H1 (cell line): ENCODE data around the gene BCL2L11. TPM values are rescaled to one million over a fixed set of nuclear protein-coding genes. Genes with fewer than 3 reads are reported as not detected.

Experiments
- CTCF ChIA-PET: fragments of 300-600 bp; sonication (Branson Sonifier 250); formaldehyde crosslinking; loops from one replicate; lab custom pipeline; 2021; ENCODE audit not compliant: partially characterized antibody; lab: Charles Lee
- POLR2A ChIA-PET: fragments of 300-600 bp; sonication (Branson Sonifier 250); formaldehyde crosslinking; loops from one replicate; lab custom pipeline; 2021; ENCODE audit warnings: inconsistent platforms; ENCODE audit not compliant: partially characterized antibody; lab: Charles Lee
- DNase-seq, 2 experiments: peaks; one replicate each; pipeline versions ENCODE4 v3.0.0 to v3.0.0-alpha.2; 2010 to 2022; ENCODE audit warnings: low spot score in 2 of 2, low read depth in 1 of 2, mixed read lengths in 1 of 2
- FAIRE-seq: peaks from 2 replicates; lab custom pipeline; 2011; peaks lifted over from hg19 to GRCh38; lab: Jason Lieb, UNC
- H2AFZ ChIP-seq: 2 replicates; pipeline ENCODE4 v1.8.1; 2012; ENCODE audit warnings: low read length, inconsistent platforms
- H2AK5ac ChIP-seq: 2 replicates; pipeline ENCODE4 v1.6.1; 2013; ENCODE audit warnings: low read depth, low read length
- H2BK120ac ChIP-seq: replicated peaks from 2 replicates; pipeline ENCODE3; 2013; ENCODE audit warnings: low read depth, low read length, inconsistent platforms
- H2BK12ac ChIP-seq: 2 replicates; pipeline ENCODE4 v1.6.1; 2013; ENCODE audit warnings: low read depth, low read length
- H2BK15ac ChIP-seq: 2 replicates; pipeline ENCODE4 v1.6.1; 2013; ENCODE audit warnings: low read length
- H2BK20ac ChIP-seq: 2 replicates; pipeline ENCODE4 v1.6.1; 2013; ENCODE audit warnings: low read length
- H2BK5ac ChIP-seq: 2 replicates; pipeline ENCODE4 v1.6.1; 2013; ENCODE audit warnings: low read depth, low read length
- H3K14ac ChIP-seq: 2 replicates; pipeline ENCODE4 v1.6.1; 2013; ENCODE audit warnings: inconsistent platforms; ENCODE audit not compliant: insufficient read length
- H3K18ac ChIP-seq: 2 replicates; pipeline ENCODE4 v1.6.1; 2013; ENCODE audit warnings: low read length; ENCODE audit errors: extremely low read depth
- H3K23ac ChIP-seq: 2 replicates; pipeline ENCODE4 v1.6.1; 2013; ENCODE audit warnings: inconsistent platforms; ENCODE audit not compliant: insufficient read length
- H3K23me2 ChIP-seq: 2 replicates; pipeline ENCODE4 v1.6.1; 2013; ENCODE audit warnings: low read depth, low read length
- H3K27ac ChIP-seq: 2 replicates; pipeline ENCODE4 v1.6.1; 2011; ENCODE audit warnings: low read depth, low read length, inconsistent platforms
- H3K27me3 ChIP-seq, 4 experiments: replicated peaks in 1 of 4; 1 replicate in 1 of 4; 2 replicates in 3 of 4; pipeline versions ENCODE4 v1.6.1 to v1.8.1; 2011 to 2013; ENCODE audit warnings: low read length in 3 of 4, mild to moderate bottlenecking in 3 of 4, inconsistent platforms in 2 of 4, mixed read lengths in 2 of 4, moderate library complexity in 1 of 4; ENCODE audit not compliant: control insufficient read depth in 3 of 4, insufficient read depth in 3 of 4; ENCODE audit errors: extremely low read depth in 1 of 4
- H3K36me3 ChIP-seq, 4 experiments: 2 replicates each; pipeline versions ENCODE4 v1.6.1 to v1.8.1; 2011 to 2013; ENCODE audit warnings: mild to moderate bottlenecking in 4 of 4, low read length in 3 of 4, moderate library complexity in 2 of 4, control low read depth in 1 of 4, inconsistent platforms in 1 of 4; ENCODE audit not compliant: insufficient read depth in 4 of 4, control insufficient read depth in 2 of 4
- H3K4ac ChIP-seq: replicated peaks from 2 replicates; pipeline ENCODE3; 2013; ENCODE audit warnings: low read length, low read depth, mixed read lengths, inconsistent platforms; ENCODE audit not compliant: insufficient read length
- H3K4me1 ChIP-seq, 4 experiments: replicated peaks in 1 of 4; 1 replicate in 1 of 4; 2 replicates in 3 of 4; pipeline versions ENCODE4 v1.6.1 to v1.8.1; 2011 to 2013; ENCODE audit warnings: low read length in 3 of 4, inconsistent platforms in 2 of 4, mixed read lengths in 1 of 4; ENCODE audit not compliant: insufficient read depth in 4 of 4, control insufficient read depth in 3 of 4
- H3K4me2 ChIP-seq, 2 experiments: 2 replicates each; pipeline versions ENCODE4 v1.6.1 to v1.8.1; 2011 to 2013; ENCODE audit warnings: low read depth in 2 of 2, low read length in 2 of 2, control low read depth in 1 of 2, inconsistent platforms in 1 of 2, mild to moderate bottlenecking in 1 of 2; ENCODE audit not compliant: insufficient read depth in 1 of 2
- H3K4me3 ChIP-seq, 4 experiments: fragments of 200-600, 300-600 bp in 1 of 4; sonication (generic), shearing (Covaris generic), sonication (Bioruptor Twin) in 1 of 4; 2 replicates each; pipeline versions ENCODE4 v1.5.1 to v1.8.1; 2011 to 2016; ENCODE audit warnings: low read length in 4 of 4, low read depth in 3 of 4, control low read depth in 2 of 4, inconsistent platforms in 2 of 4, mild to moderate bottlenecking in 2 of 4, mixed read lengths in 1 of 4, moderate library complexity in 1 of 4; ENCODE audit not compliant: insufficient read depth in 2 of 4; ENCODE audit errors: extremely low read depth in 1 of 4
- H3K56ac ChIP-seq: replicated peaks from 2 replicates; pipeline ENCODE3; 2013; ENCODE audit warnings: low read depth, mild to moderate bottlenecking, mixed read lengths, low read length, inconsistent platforms; ENCODE audit not compliant: insufficient read length
- H3K79me1 ChIP-seq: 2 replicates; pipeline ENCODE4 v1.6.1; 2013; ENCODE audit warnings: low read depth, low read length, control low read depth
- H3K79me2 ChIP-seq, 2 experiments: 2 replicates each; pipeline versions ENCODE4 v1.6.1 to v1.8.1; 2012 to 2013; ENCODE audit warnings: low read length in 2 of 2, mild to moderate bottlenecking in 2 of 2, inconsistent platforms in 1 of 2; ENCODE audit not compliant: insufficient read depth in 2 of 2, control insufficient read depth in 1 of 2
- H3K9ac ChIP-seq, 4 experiments: replicated peaks in 1 of 4; 1 replicate in 1 of 4; 2 replicates in 3 of 4; pipeline versions ENCODE4 v1.6.1 to v1.8.1; 2011 to 2013; ENCODE audit warnings: low read depth in 3 of 4, low read length in 3 of 4, control low read depth in 2 of 4, mild to moderate bottlenecking in 2 of 4, moderate library complexity in 2 of 4, inconsistent platforms in 1 of 4; ENCODE audit errors: extremely low read depth in 1 of 4
- H3K9me3 ChIP-seq, 2 experiments: 2 replicates each; pipeline versions ENCODE4 v1.6.1 to v1.8.1; 2012 to 2013; ENCODE audit warnings: mild to moderate bottlenecking in 2 of 2, moderate library complexity in 2 of 2, control low read depth in 1 of 2, inconsistent platforms in 1 of 2, low read depth in 1 of 2, low read length in 1 of 2, mixed read lengths in 1 of 2; ENCODE audit not compliant: insufficient read depth in 2 of 2
- H4K20me1 ChIP-seq, 2 experiments: replicated peaks in 1 of 2; 2 replicates each; pipeline versions ENCODE3 to v1.8.1; 2011 to 2013; ENCODE audit warnings: inconsistent platforms in 2 of 2, low read length in 2 of 2, mild to moderate bottlenecking in 1 of 2; ENCODE audit not compliant: insufficient read depth in 2 of 2, control insufficient read depth in 1 of 2
- H4K5ac ChIP-seq: 2 replicates; pipeline ENCODE4 v1.6.1; 2013; ENCODE audit warnings: low read length, low read depth, mixed read lengths, inconsistent platforms; ENCODE audit not compliant: insufficient read length
- H4K8ac ChIP-seq: 2 replicates; pipeline ENCODE4 v1.8.0; 2013; ENCODE audit warnings: mild to moderate bottlenecking, moderate library complexity, low read length, inconsistent platforms; ENCODE audit not compliant: insufficient read depth; ENCODE audit errors: extremely low read depth
- H4K91ac ChIP-seq: replicated peaks from 2 replicates; pipeline ENCODE3; 2013; ENCODE audit warnings: low read length, mixed read lengths, inconsistent platforms; ENCODE audit not compliant: insufficient read length
- ATF3 ChIP-seq: IDR thresholded peaks from 2 replicates; pipeline ENCODE4 v1.6.1; 2011; ENCODE audit warnings: low read depth, mild to moderate bottlenecking, low read length; ENCODE audit not compliant: insufficient read depth
- CBX5 ChIP-seq: fragments of 300-800, 300-1000 bp; sonication (generic); IDR thresholded peaks from 2 replicates; pipeline ENCODE4 v1.7.1; 2016; ENCODE audit warnings: antibody characterized with exemption, low read length, low read depth
- CHD1 ChIP-seq: IDR thresholded peaks from 2 replicates; pipeline ENCODE4 v1.6.1; 2012; ENCODE audit warnings: low read depth, low read length, improper control_type of control experiment
- GTF2F1 ChIP-seq: IDR thresholded peaks from 2 replicates; pipeline ENCODE4 v1.6.1; 2012; ENCODE audit warnings: low read depth, low read length, improper control_type of control experiment, borderline replicate concordance
- KDM5A ChIP-seq: fragments of 200-600 bp; IDR thresholded peaks from 2 replicates; pipeline ENCODE4 v1.7.1; 2012; ENCODE audit warnings: mild to moderate bottlenecking, low read length, inconsistent platforms, mixed read lengths
- NANOG ChIP-seq: IDR thresholded peaks from 2 replicates; pipeline ENCODE4 v1.6.1; 2011; ENCODE audit warnings: low read length, low read depth, mild to moderate bottlenecking, inconsistent platforms; ENCODE audit not compliant: insufficient read depth, poor library complexity, severe bottlenecking
- TAF1 ChIP-seq: IDR thresholded peaks from 2 replicates; pipeline ENCODE4 v1.6.1; 2011; ENCODE audit warnings: mild to moderate bottlenecking, low read depth, low read length
- TBP ChIP-seq: IDR thresholded peaks from 2 replicates; pipeline ENCODE4 v1.6.1; 2011; ENCODE audit warnings: low read depth, low read length, improper control_type of control experiment
- TEAD4 ChIP-seq: IDR thresholded peaks from 2 replicates; pipeline ENCODE4 v1.6.1; 2012; ENCODE audit warnings: low read depth, low read length, inconsistent platforms, mixed read lengths
- WGBS, 2 experiments: shearing (Covaris generic) in 1 of 2; methylation state at CpG; one replicate each; pipeline versions ENCODE4 v1.1.6 to v1.1.7; 2013 to 2015; ENCODE audit warnings: low lambda C conversion rate in 2 of 2, mixed read lengths in 2 of 2, inconsistent platforms in 1 of 2, low coverage in 1 of 2, missing lambda C conversion rate in 1 of 2; ENCODE audit not compliant: insufficient replicate concordance in 2 of 2, insufficient coverage in 1 of 2, insufficient read length in 1 of 2; ENCODE audit errors: extremely low coverage in 1 of 2, missing lambda C conversion rate in 1 of 2; 5-methylcytosine and 5-hydroxymethylcytosine counted together
- polyA plus RNA-seq, 7 experiments: library from polyadenylated mRNA; depleted of rRNA in 3 of 7; stranded (reverse) in 5 of 7; unstranded in 2 of 7; fragments of >200 nt in 5 of 7; fragments of 200-250 nt in 2 of 7; gene quantifications; 1 replicate in 5 of 7; 2 replicates in 1 of 7; 4 replicates in 1 of 7; pipeline versions ENCODE4 v1.2.1 to v1.2.3, GENCODE V29; 2011 to 2013; ENCODE audit warnings: missing spikeins in 2 of 7, mixed read lengths in 2 of 7
- total RNA-seq: library from RNA; stranded (reverse); fragmentation: NEBNext Ultra II Directional; extraction: Animal tissue kit (Norgen Biotek cat#: 25700); gene quantifications from 2 replicates; pipeline ENCODE4 v1.2.1, GENCODE V29; 2021

Gene BCL2L11
- total and polyA plus RNA-seq, 2 of the 8 experiments (the other 6 are each of a cell fraction or from before 2014, with no cell fraction given), result 7.5 to 22.9 TPM

- CTCF ChIA-PET, result interaction anchor here (1.4 to 2.3 kb wide), 2 partner anchors 32 to 35 kb away, joined by 4 to 9 read pairs; no protein-coding TSS in a partner anchor
- 80% methylated on average over 2 of the region's 2 CpGs; no CpG with 5 or more reads in 1 of the 2 experiments for WGBS, 2 experiments
- POLR2A ChIA-PET, result interaction anchor here (0.6 to 0.7 kb wide), 2 partner anchors 84 to 1488 kb away, joined by 3 to 4 read pairs; no protein-coding TSS in a partner anchor
These were observed 18.5 kb upstream of the BCL2L11 start for GRCh38 chr2:111102216-111102615.

More at GRCh38 chr2:111102216-111102615, 18.5 kb upstream of the BCL2L11 start:
- H3K4me1 ChIP-seq, result no peaks in the 10 kb centered on the region
- no peak overlapping the region for H3K23ac ChIP-seq
- no peaks in the 10 kb centered on the region for H3K79me1 ChIP-seq
- no peaks in the 10 kb centered on the region for H3K79me2 ChIP-seq
- H3K56ac ChIP-seq, result no peak overlapping the region
- H3K14ac ChIP-seq, result no peak overlapping the region
- no peak for FAIRE-seq
- no peak overlapping the region for H3K18ac ChIP-seq
- H4K20me1 ChIP-seq, result no peaks in the 10 kb centered on the region
- H3K27me3 ChIP-seq, result no peaks in the 10 kb centered on the region
- H4K5ac ChIP-seq, result no peak overlapping the region
- H2BK5ac ChIP-seq, result no peak overlapping the region
- H3K27ac ChIP-seq, result no peak overlapping the region
- no peak overlapping the region for H4K8ac ChIP-seq
- no peak overlapping the region for H2BK12ac ChIP-seq
- no peak overlapping the region for H3K4me2 ChIP-seq
- no peak overlapping the region for H4K91ac ChIP-seq
- H2AK5ac ChIP-seq, result no peak overlapping the region
- H3K4ac ChIP-seq, result no peak overlapping the region
- H3K9me3 ChIP-seq, result no peaks in the 10 kb centered on the region
- no peak overlapping the region for H3K9ac ChIP-seq
- H3K36me3 ChIP-seq, result no peaks in the 10 kb centered on the region
- no peak for TF ChIP-seq NANOG
- no peak for TF ChIP-seq TEAD4
- TF ChIP-seq ATF3, result no peak
- TF ChIP-seq KDM5A, result no peak
- no peak for TF ChIP-seq CBX5
- no peak for TF ChIP-seq GTF2F1
- TF ChIP-seq CHD1, result no peak
- TF ChIP-seq TBP, result no peak
- TF ChIP-seq TAF1, result no peak
- TF ChIP-seq, all 59 proteins: peak for 0
- no peak overlapping the region for H2AFZ ChIP-seq
- H2BK120ac ChIP-seq, result no peak overlapping the region
- H3K4me3 ChIP-seq, result no peak overlapping the region
- DNase-seq, result no peak
- no peaks in the 10 kb centered on the region for H3K23me2 ChIP-seq
- no peak overlapping the region for H2BK15ac ChIP-seq
- no peak overlapping the region for H2BK20ac ChIP-seq
